SK-N-MC (cell line): ENCODE results near the gene SF3A2.

Experiments
- EZH2 ChIP-seq: fragments of 200-600 bp; sonication (generic); IDR thresholded peaks from one replicate; pipeline ENCODE4 v1.6.1; 2017; ENCODE audit warnings: antibody characterized with exemption
- FOXP2 ChIP-seq: optimal IDR thresholded peaks from 2 replicates; pipeline ENCODE3; 2011; ENCODE audit warnings: mild to moderate bottlenecking, moderate library complexity; ENCODE audit not compliant: insufficient read depth; ENCODE audit errors: extremely low read length, control extremely low read depth
- POLR2AphosphoS5 ChIP-seq: IDR thresholded peaks from 2 replicates; pipeline ENCODE4 v1.6.1; 2012; ENCODE audit warnings: mild to moderate bottlenecking, low read depth, low read length, borderline replicate concordance

GRCh38 chr19:2237051-2237868 lies 636 bp downstream of the SF3A2 start:
- TF ChIP-seq POLR2AphosphoS5 = no peak
- TF ChIP-seq EZH2 = no peak
- TF ChIP-seq FOXP2 = no peak
